Fibroblast of the conjunctiva (primary cell): ENCODE data around the gene BBS9.
"Not testable (repeated sequence)": the region's sequence is repeated elsewhere in the genome, so short reads cannot be mapped to it uniquely, and the experiment has no call there.

Experiments
- DNase-seq: peaks from one replicate; pipeline ENCODE4 v3.0.0-alpha.2; 2010; ENCODE audit warnings: low read depth

Gene BBS9

DNA sequence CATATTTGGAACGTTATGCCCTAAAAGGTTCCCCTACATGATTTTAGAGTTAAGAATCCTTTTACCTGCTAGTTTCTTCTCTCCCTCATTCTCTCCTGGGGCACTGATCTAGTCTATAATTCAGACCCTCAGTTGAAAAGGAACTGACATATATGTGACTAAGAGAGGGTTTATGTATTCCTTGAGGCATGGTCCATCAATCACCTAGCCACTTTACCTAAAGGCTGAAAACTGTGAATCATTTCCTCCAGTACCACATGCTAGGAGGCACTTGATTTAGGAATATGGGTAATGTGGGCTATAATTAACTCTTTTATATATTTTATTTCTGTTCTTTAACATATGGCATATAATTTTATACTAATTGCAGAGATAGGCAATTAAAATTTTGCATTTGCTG, 303.5 kb downstream of the BBS9 start:
- DNase-seq: no peak

- DNase-seq: no peak
These were observed 304.0 kb downstream of the BBS9 start for GRCh38 chr7:33433357-33433756.

GRCh38 chr7:33444511-33444910, 315.1 kb downstream of the BBS9 start:
- DNase-seq: peak; percentile 77

DNA sequence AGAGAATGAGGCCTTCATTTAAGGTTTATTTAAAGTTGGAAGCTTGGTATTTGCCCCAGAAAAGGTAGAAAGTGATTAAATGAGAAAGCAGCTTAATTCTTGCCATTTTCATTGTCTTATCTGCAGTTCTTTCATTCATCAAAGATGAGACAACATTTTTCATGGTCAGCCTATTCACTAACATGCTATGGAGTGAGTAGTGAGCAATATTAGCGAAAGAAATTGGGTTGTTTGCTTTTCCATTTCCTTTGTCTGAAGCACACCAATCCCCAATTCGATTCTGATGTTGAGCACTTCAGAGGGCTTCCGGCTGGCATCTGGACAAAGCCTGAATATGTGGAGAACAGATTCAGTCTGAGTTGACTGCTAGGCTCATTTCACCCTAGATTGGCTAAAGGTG, 317.2 kb downstream of the BBS9 start:
- DNase-seq: no peak

GRCh38 chr7:33448035-33448434, 318.7 kb downstream of the BBS9 start:
- no peak for DNase-seq

GRCh38 chr7:33449847-33450246, 320.5 kb downstream of the BBS9 start:
- no peak for DNase-seq

DNA sequence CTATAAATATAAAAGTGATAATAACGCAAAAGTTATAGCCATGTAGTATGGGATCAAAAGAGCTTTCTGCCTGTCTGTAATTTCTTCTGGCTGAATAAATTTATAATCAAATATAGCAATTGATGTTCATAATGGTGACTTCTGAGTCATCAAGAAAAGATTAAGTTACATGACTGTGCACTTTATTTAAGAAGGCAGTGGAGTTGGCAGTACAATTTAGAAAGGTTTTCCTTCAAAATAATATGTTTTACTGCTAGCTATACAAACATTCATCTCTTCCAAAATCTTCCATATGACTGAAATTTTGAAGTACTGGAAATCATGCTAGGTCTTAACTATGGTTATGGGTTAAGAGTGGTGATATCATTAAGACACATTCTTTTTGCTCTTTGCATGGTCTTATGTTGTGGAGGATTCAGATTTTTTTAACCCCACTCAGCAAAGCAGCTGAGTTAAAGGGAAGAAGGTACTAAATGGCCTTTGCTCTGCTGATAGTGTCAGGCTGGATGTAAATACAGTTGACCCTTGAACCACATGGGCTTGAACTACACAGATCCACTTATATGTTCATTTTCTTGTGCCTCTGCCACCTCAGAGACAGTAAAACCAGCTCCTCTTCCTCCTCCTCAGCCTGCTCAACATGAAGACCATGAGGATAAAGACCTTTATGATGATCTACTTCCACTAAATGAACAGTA, 323.6 kb downstream of the BBS9 start:
- DNase-seq: no peak

GRCh38 chr7:33457039-33457438, 327.7 kb downstream of the BBS9 start:
- DNase-seq: no peak

DNA sequence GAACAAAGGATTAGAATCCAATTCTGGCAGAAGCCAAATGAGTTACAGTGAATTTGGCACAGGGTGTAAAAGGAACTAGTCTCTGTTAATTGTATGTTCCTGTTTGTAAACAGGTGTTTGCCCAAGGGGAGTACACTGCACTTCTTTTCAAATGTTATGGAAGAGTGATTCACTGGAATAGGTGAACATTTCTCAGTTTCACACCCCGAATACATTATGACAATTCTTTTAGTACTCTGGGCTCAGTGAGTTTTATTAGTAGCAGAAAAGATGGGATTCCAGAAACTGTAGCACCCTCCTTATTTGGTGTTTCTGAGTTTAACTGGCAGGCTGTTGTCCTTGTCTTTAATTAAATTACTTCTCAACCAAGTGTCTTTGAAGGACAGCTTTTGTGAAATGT, 329.2 kb downstream of the BBS9 start:
- DNase-seq: no peak

- peak; percentile 37 for DNase-seq
These were observed 330.0 kb downstream of the BBS9 start for GRCh38 chr7:33459340-33459751.

DNA sequence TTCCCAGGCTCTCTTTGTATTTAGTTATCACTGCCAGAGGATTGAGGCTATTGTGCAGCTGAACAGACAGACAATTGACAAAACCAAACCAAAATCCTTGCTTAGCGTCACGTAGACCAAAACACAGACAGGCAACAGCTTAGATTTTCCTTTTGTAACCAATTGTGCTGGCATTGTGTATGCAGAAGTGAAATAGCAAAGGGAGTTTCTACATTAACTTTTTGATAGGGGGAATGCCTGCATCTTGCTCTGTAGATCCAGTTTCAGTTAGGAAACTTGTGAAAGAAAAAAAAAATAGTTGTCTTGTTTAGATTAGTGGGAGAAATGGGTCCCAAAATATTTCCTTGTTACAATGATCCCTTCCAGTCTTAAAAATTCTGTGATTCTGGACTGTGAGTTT, 333.8 kb downstream of the BBS9 start:
- no peak for DNase-seq

- no peak for DNase-seq
These were observed 336.8 kb downstream of the BBS9 start for GRCh38 chr7:33466203-33466602.

DNA sequence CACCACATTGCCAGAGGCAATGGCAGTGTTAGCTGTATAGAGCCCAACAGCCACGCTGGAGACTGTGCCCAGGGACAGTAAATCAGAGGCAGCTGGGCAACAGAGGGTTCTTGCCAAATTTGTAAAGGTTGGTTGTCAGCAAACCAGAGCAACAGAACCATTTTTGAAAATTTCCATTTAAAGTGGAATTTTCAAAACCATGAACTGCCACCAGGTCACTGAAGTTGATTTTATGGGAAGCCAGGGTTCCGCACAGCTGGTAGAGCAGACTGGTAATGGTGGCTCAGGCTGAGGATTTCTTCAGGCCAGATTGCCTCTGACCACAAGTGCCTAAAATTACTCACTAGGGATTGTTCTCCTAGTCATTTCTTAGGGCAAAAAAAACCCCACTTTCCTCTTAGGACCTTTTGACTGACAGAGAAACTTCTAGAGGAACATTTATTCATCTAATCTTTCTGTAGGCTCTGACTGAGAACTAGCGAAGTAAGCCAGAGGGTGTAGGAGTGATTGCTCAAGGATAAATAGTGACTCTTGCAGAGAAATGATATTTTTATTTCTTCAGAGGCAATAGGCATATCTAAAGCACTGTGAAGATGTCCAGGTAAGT, 342.4 kb downstream of the BBS9 start:
- no peak for DNase-seq

- DNase-seq: no peak
These were observed 343.1 kb downstream of the BBS9 start for GRCh38 chr7:33472348-33473025.

- no peak for DNase-seq
These were observed 348.5 kb downstream of the BBS9 start for GRCh38 chr7:33477719-33478480.

DNA sequence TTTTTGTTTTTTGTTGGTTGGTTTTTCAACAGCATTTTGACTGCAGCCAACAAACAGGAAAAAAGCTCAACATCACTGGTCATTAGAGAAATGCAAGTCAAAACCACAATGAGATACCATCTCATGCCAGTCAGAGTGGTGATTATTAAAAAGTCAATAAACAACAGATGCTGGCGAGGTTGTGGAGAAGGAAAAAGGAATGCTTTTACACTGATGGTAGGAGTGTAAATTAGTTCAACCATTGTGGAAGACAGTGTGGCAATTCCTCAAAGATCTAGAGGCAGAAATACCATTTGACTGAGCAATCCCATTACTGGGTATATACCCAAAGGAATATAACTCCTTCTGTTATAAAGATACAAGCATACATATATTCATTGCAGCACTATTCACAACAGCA, 355.1 kb downstream of the BBS9 start:
- not testable (repeated sequence) for DNase-seq

DNA sequence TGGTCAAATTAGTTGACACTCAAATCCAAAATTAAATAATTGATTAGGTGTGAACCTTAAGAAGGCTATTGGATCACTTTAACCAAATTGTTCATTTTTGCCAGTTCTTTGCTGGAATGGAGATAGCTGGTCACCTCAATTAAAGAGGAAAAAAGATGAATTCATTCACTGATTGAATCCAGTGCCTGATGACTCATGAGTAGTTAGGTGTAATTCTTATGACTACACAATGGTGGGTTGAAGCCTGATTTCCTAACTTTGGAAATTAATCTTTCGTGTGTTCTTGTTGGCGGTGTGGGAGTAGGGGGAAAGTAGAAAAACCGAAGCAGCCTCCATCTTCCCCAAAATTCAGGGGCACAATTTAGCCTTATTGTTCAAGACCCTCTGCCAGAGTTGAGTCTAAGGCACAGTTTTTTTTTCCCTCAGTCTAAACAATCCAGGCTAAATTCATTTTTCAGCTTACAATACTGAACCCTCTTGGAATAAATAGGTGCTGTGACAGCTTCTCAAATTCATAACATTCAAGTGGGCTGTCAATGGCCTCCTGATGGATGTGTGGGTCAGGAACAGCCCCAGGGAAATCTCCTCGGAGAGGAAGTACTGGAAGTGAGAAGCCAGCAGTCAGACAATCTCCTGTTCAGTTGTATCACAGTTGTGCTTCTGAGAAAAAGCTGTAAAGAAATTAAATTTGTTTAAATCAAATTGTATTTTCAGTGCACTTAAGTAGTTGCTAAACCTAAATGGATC, 356.6 kb downstream of the BBS9 start:
- no peak for DNase-seq

- no peak for DNase-seq
These were observed 357.3 kb downstream of the BBS9 start for GRCh38 chr7:33486633-33487032.

- no peak for DNase-seq
These were observed 358.8 kb downstream of the BBS9 start for GRCh38 chr7:33487998-33488682.

DNA sequence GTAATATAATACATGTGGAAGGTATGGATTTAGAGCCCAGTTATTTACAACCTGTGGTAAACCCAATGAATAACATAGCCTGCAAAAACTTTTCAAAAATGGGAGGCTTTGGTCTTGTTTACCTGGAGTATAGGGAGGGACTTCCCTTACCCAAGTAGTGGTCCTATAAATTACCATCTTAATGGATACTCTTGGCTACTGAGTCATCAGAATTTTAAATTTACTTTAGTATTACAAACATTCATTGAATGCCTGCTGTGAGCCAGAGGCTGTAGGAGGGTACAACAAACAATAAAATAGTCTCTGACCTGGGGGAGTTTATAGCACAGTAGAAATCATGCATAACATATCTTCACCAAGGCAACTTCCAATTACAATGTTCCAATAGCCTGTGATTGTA, 365.1 kb downstream of the BBS9 start:
- DNase-seq: no peak

DNA sequence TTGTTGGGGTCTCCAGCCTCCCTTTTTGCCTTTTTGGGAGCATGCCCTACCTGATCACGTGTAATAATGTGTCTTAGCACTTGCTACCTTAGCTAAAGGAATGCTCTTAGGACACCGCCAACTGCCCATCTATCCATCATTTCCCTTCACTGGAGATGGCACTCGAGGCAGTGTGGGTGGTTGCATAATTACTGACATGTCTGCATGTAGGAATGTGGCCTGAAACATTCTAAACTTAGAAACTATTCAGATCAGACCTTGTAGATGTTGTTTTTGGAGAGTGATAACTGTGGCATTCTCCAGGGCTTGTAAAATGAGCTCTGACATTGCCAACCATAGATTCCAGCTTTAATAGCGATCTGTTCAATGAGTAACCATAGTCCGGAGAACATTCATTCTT, 365.8 kb downstream of the BBS9 start:
- no peak for DNase-seq
